H1 (cell line): ENCODE results near the gene KPNA1. TPM values are rescaled to one million over a fixed set of nuclear protein-coding genes. Genes with fewer than 3 reads are reported as not detected.

Source experiments
- KDM4A ChIP-seq: IDR thresholded peaks from one replicate; pipeline ENCODE4 v1.7.1; 2012; ENCODE audit warnings: low read depth, mild to moderate bottlenecking, moderate library complexity, low read length, inconsistent platforms; ENCODE audit not compliant: severe bottlenecking
- RAD21 ChIP-seq, 2 experiments: IDR thresholded peaks in 1 of 2; conservative IDR thresholded peaks in 1 of 2; 2 replicates each; pipeline ENCODE4 v1.6.1; 2011; ENCODE audit warnings: low read depth in 2 of 2, low read length in 2 of 2, improper control_type of control experiment in 1 of 2, inconsistent platforms in 1 of 2, mild to moderate bottlenecking in 1 of 2, moderate library complexity in 1 of 2
- RBBP5 ChIP-seq: IDR thresholded peaks from 2 replicates; pipeline ENCODE4 v1.7.1; 2012; ENCODE audit warnings: low read depth, mild to moderate bottlenecking, inconsistent platforms, low read length, moderate library complexity, borderline replicate concordance
- SIN3A ChIP-seq, 2 experiments: IDR thresholded peaks in 1 of 2; conservative IDR thresholded peaks in 1 of 2; 2 replicates each; pipeline ENCODE4 v1.6.1; 2011 to 2012; ENCODE audit warnings: low read length in 2 of 2, improper control_type of control experiment in 1 of 2, low read depth in 1 of 2, mild to moderate bottlenecking in 1 of 2
- SRF ChIP-seq: IDR thresholded peaks from 2 replicates; pipeline ENCODE4 v1.6.1; 2011; ENCODE audit warnings: mild to moderate bottlenecking, low read depth, low read length, moderate library complexity
- USF2 ChIP-seq: IDR thresholded peaks from 2 replicates; pipeline ENCODE4 v1.6.1; 2011; ENCODE audit warnings: low read length, improper control_type of control experiment
- polyA plus RNA-seq, 7 experiments: library from polyadenylated mRNA; depleted of rRNA in 3 of 7; stranded (reverse) in 5 of 7; unstranded in 2 of 7; fragments of >200 nt in 5 of 7; fragments of 200-250 nt in 2 of 7; gene quantifications; 1 replicate in 5 of 7; 2 replicates in 1 of 7; 4 replicates in 1 of 7; pipeline versions ENCODE4 v1.2.1 to v1.2.3, GENCODE V29; 2011 to 2013; ENCODE audit warnings: missing spikeins in 2 of 7, mixed read lengths in 2 of 7
- total RNA-seq: library from RNA; stranded (reverse); fragmentation: NEBNext Ultra II Directional; extraction: Animal tissue kit (Norgen Biotek cat#: 25700); gene quantifications from 2 replicates; pipeline ENCODE4 v1.2.1, GENCODE V29; 2021
- TF ChIP-seq, protein P1 (sequence below): IDR thresholded peaks from 2 replicates; pipeline ENCODE4 v1.6.1; 2012; ENCODE audit warnings: inconsistent platforms
- TF ChIP-seq, protein P2 (sequence below): IDR thresholded peaks from 2 replicates; pipeline ENCODE4 v1.6.1; 2012; ENCODE audit warnings: inconsistent platforms

Gene KPNA1
- total and polyA plus RNA-seq, 2 of the 8 experiments (the other 6 are each of a cell fraction or from before 2014, with no cell fraction given), result 14.8 to 63.0 TPM

GRCh38 chr3:122383771-122384697 is 130.7 kb downstream of the KPNA1 start, which contains the start of gene FAM162A (continued):
- peak; percentile 21 to 23; a peak in 2 of 4 replicates for TF ChIP-seq RAD21 (IDR thresholded peaks at IDR 0.05 in 1 of 2, conservative IDR thresholded peaks at IDR 0.05 in 1 of 2; ENCODE audit: low read depth in 2 of 2, low read length in 2 of 2)
- TF ChIP-seq USF2, result 0 out of 2 replicates have a peak, but pooled peaks have one; percentile 1
- TF ChIP-seq, protein P1, sequence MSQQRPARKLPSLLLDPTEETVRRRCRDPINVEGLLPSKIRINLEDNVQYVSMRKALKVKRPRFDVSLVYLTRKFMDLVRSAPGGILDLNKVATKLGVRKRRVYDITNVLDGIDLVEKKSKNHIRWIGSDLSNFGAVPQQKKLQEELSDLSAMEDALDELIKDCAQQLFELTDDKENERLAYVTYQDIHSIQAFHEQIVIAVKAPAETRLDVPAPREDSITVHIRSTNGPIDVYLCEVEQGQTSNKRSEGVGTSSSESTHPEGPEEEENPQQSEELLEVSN, result peak; percentile 50; the same call in 1 of the 2 replicates
- TF ChIP-seq, protein P2, sequence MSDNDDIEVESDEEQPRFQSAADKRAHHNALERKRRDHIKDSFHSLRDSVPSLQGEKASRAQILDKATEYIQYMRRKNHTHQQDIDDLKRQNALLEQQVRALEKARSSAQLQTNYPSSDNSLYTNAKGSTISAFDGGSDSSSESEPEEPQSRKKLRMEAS, result peak; percentile 78
- TF ChIP-seq SIN3A (conservative IDR thresholded peaks at IDR 0.05 in 1 of 2, IDR thresholded peaks at IDR 0.05 in 1 of 2; ENCODE audit: low read depth in 1 of 2, low read length in 2 of 2), result peak; percentile 34 to 88; a peak in 2 of 4 replicates
- peak; percentile 56 for TF ChIP-seq KDM4A
- TF ChIP-seq RBBP5, result peak; percentile 85; the same call in 1 of the 2 replicates
- TF ChIP-seq SRF, result no peak
